H9 (cell line): ENCODE data around the gene IL1R2. TPM values are rescaled to one million over a fixed set of nuclear protein-coding genes. Genes with fewer than 3 reads are reported as not detected.

ENCODE experiments used
- DNase-seq: peaks from one replicate; pipeline ENCODE4 v3.0.0-alpha.2; 2017
- H2AFZ ChIP-seq: one replicate; pipeline ENCODE4 v1.6.1; 2013; ENCODE audit warnings: mild to moderate bottlenecking, low read length, control low read depth, moderate library complexity
- H2AK5ac ChIP-seq: 2 replicates; pipeline ENCODE4 v1.6.1; 2013; ENCODE audit warnings: low read length, control low read depth, mixed read lengths; ENCODE audit not compliant: insufficient read length
- H2BK120ac ChIP-seq: one replicate; pipeline ENCODE4 v1.6.1; 2013; ENCODE audit warnings: low read depth, mild to moderate bottlenecking, low read length, control low read depth, inconsistent platforms; ENCODE audit not compliant: poor library complexity, severe bottlenecking
- H2BK12ac ChIP-seq: 2 replicates; pipeline ENCODE4 v1.6.1; 2013; ENCODE audit warnings: low read length, control low read depth, mixed read lengths, low read depth; ENCODE audit not compliant: insufficient read length
- H2BK15ac ChIP-seq: 2 replicates; pipeline ENCODE4 v1.6.1; 2013; ENCODE audit warnings: low read depth, low read length, control low read depth
- H2BK20ac ChIP-seq: one replicate; pipeline ENCODE4 v1.6.1; 2013; ENCODE audit warnings: low read depth, mild to moderate bottlenecking, low read length, control low read depth, inconsistent platforms; ENCODE audit not compliant: poor library complexity, severe bottlenecking
- H2BK5ac ChIP-seq: 2 replicates; pipeline ENCODE4 v1.6.1; 2013; ENCODE audit warnings: low read length, control low read depth, mixed read lengths; ENCODE audit not compliant: insufficient read length
- H3K14ac ChIP-seq: 2 replicates; pipeline ENCODE4 v1.6.1; 2013; ENCODE audit warnings: low read length, control low read depth; ENCODE audit not compliant: insufficient read depth
- H3K18ac ChIP-seq: 2 replicates; pipeline ENCODE4 v1.6.1; 2013; ENCODE audit warnings: low read depth, mild to moderate bottlenecking, mixed read lengths, low read length, control low read depth; ENCODE audit not compliant: insufficient read length
- H3K23ac ChIP-seq: 2 replicates; pipeline ENCODE4 v1.6.1; 2013; ENCODE audit warnings: low read length, control low read depth, mixed read lengths, low read depth; ENCODE audit not compliant: insufficient read length
- H3K23me2 ChIP-seq: 2 replicates; pipeline ENCODE4 v1.6.1; 2013; ENCODE audit warnings: low read depth, mild to moderate bottlenecking, mixed read lengths, low read length, control low read depth; ENCODE audit not compliant: insufficient read length, poor library complexity, severe bottlenecking
- H3K27ac ChIP-seq: 2 replicates; pipeline ENCODE4 v1.5.1; 2013; ENCODE audit warnings: low read length, control low read depth, mixed read lengths, low read depth; ENCODE audit not compliant: insufficient read length
- H3K27me3 ChIP-seq: 2 replicates; pipeline ENCODE4 v1.6.1; 2013; ENCODE audit warnings: low read length, control low read depth, inconsistent platforms; ENCODE audit not compliant: insufficient read depth
- H3K4ac ChIP-seq: 2 replicates; pipeline ENCODE4 v1.6.1; 2013; ENCODE audit warnings: low read depth, mild to moderate bottlenecking, control low read depth, inconsistent platforms, low read length, moderate library complexity
- H3K4me1 ChIP-seq: 2 replicates; pipeline ENCODE4 v1.6.1; 2013; ENCODE audit warnings: low read length, control low read depth, inconsistent platforms; ENCODE audit not compliant: insufficient read depth
- H3K4me2 ChIP-seq: 2 replicates; pipeline ENCODE4 v1.6.1; 2013; ENCODE audit warnings: low read length, control low read depth, mixed read lengths; ENCODE audit not compliant: insufficient read length, insufficient read depth
- H3K56ac ChIP-seq: 2 replicates; pipeline ENCODE4 v1.6.1; 2013; ENCODE audit warnings: low read depth, mild to moderate bottlenecking, mixed read lengths, low read length, control low read depth; ENCODE audit not compliant: insufficient read length
- H3K79me1 ChIP-seq: 2 replicates; pipeline ENCODE4 v1.6.1; 2013; ENCODE audit warnings: low read depth, mild to moderate bottlenecking, moderate library complexity, low read length, control low read depth, inconsistent platforms; ENCODE audit not compliant: insufficient read depth, poor library complexity, severe bottlenecking
- H3K79me2 ChIP-seq: 2 replicates; pipeline ENCODE4 v1.6.1; 2013; ENCODE audit warnings: low read length, control low read depth, inconsistent platforms; ENCODE audit not compliant: insufficient read depth
- H3K9ac ChIP-seq: 2 replicates; pipeline ENCODE4 v1.6.1; 2013; ENCODE audit warnings: low read length, control low read depth, mixed read lengths; ENCODE audit not compliant: insufficient read length; ENCODE audit errors: extremely low read depth
- H3K9me3 ChIP-seq: one replicate; pipeline ENCODE4 v1.6.1; 2013; ENCODE audit warnings: low read depth, low read length, inconsistent platforms; ENCODE audit not compliant: control insufficient read depth
- H3T11ph ChIP-seq: one replicate; pipeline ENCODE4 v1.6.1; 2013; ENCODE audit warnings: mild to moderate bottlenecking, low read length, control low read depth, inconsistent platforms
- H4K20me1 ChIP-seq: one replicate; pipeline ENCODE4 v1.6.1; 2013; ENCODE audit not compliant: control insufficient read depth, insufficient read length, insufficient read depth
- H4K5ac ChIP-seq: 2 replicates; pipeline ENCODE4 v1.6.1; 2013; ENCODE audit warnings: low read depth, mild to moderate bottlenecking, mixed read lengths, low read length, control low read depth; ENCODE audit not compliant: insufficient read length
- H4K8ac ChIP-seq: replicated peaks from 2 replicates; pipeline ENCODE4 v1.6.1; 2013; ENCODE audit warnings: low read length, control low read depth, mixed read lengths, low read depth; ENCODE audit not compliant: insufficient read length
- H4K91ac ChIP-seq: 2 replicates; pipeline ENCODE4 v1.6.1; 2013; ENCODE audit warnings: low read depth, mild to moderate bottlenecking, moderate library complexity, mixed read lengths, low read length, control low read depth; ENCODE audit not compliant: insufficient read length
- H3K27ac Mint-ChIP-seq, 3 experiments: 2 replicates in 2 of 3; 3 replicates in 1 of 3; pipeline ENCODE4 v1.8.0; 2020 to 2021; ENCODE audit warnings: mixed read lengths in 3 of 3, mild to moderate bottlenecking in 1 of 3, moderate library complexity in 1 of 3
- H3K27me3 Mint-ChIP-seq: 2 replicates; pipeline ENCODE4 v1.8.0; 2021; ENCODE audit warnings: low read depth, mild to moderate bottlenecking, moderate library complexity, mixed read lengths
- H3K36me3 Mint-ChIP-seq, 3 experiments: 2 replicates in 2 of 3; 3 replicates in 1 of 3; pipeline ENCODE4 v1.8.0; 2020 to 2021; ENCODE audit warnings: low read depth in 3 of 3, mixed read lengths in 3 of 3; ENCODE audit not compliant: insufficient read depth in 1 of 3
- H3K4me1 Mint-ChIP-seq, 2 experiments: 2 replicates each; pipeline ENCODE4 v1.8.0; 2020; ENCODE audit warnings: mixed read lengths in 2 of 2
- H3K4me3 Mint-ChIP-seq, 2 experiments: 2 replicates in 1 of 2; 3 replicates in 1 of 2; pipeline ENCODE4 v1.8.0; 2020 to 2021; ENCODE audit warnings: mild to moderate bottlenecking in 2 of 2, mixed read lengths in 2 of 2, moderate library complexity in 1 of 2
- H3K9me3 Mint-ChIP-seq, 2 experiments: 2 replicates in 1 of 2; 3 replicates in 1 of 2; pipeline ENCODE4 v1.8.0; 2020; ENCODE audit warnings: mild to moderate bottlenecking in 2 of 2, mixed read lengths in 2 of 2, moderate library complexity in 1 of 2
- WGBS: extraction: QIAGEN DNeasy Blood & Tissue Kit; methylation state at CpG from one replicate; pipeline ENCODE4 v1.1.7; 2013; ENCODE audit warnings: missing lambda C conversion rate, low lambda C conversion rate, mixed read lengths; ENCODE audit not compliant: insufficient read length; ENCODE audit errors: extremely low coverage; 5-methylcytosine and 5-hydroxymethylcytosine counted together
- total RNA-seq: library from RNA; stranded (reverse); gene quantifications from 2 replicates; pipeline ENCODE4 v1.2.1, GENCODE V29; 2021
- TF ChIP-seq, protein P1 (sequence below): fragments of 200-600 bp; sonication (generic); conservative IDR thresholded peaks from 3 replicates; pipeline ENCODE4 v1.8.0; 2021; ENCODE audit warnings: antibody characterized with exemption, mild to moderate bottlenecking

IL1R2 gene
- total RNA-seq, 1 experiment from 2014 or later, result not detected

GRCh38 chr2:102000012-102000411 lies 8.3 kb downstream of the IL1R2 start:
- H2AFZ ChIP-seq, result no peak overlapping the region
- Mint-ChIP-seq H3K4me1 (no peaks in the 10 kb centered on the region; a peak in 1 of 4 replicates), H3K4me3 (no peak overlapping the region), H3K27me3 (peaks cover 4% of the 10 kb centered on the region), H3K36me3 (no peaks in the 10 kb centered on the region), H3K9me3 (no peaks in the 10 kb centered on the region), H3K27ac (no peak overlapping the region)
- no peaks in the 10 kb centered on the region for H3K27me3 ChIP-seq
- no peak overlapping the region for H3K14ac ChIP-seq
- no peak overlapping the region for H4K8ac ChIP-seq
- H4K20me1 ChIP-seq, result no peaks in the 10 kb centered on the region
- H3T11ph ChIP-seq, result no peak overlapping the region
- no peak overlapping the region for H3K4ac ChIP-seq
- H3K9ac ChIP-seq, result no peak overlapping the region
- no peaks in the 10 kb centered on the region for H3K23me2 ChIP-seq
- no peaks in the 10 kb centered on the region for H3K79me2 ChIP-seq
- no peak overlapping the region for H2BK20ac ChIP-seq
- no CpG with 5 or more reads among the region's 6 CpGs for WGBS
- H3K56ac ChIP-seq, result no peak overlapping the region
- H3K23ac ChIP-seq, result no peak overlapping the region
- H3K4me2 ChIP-seq, result no peak overlapping the region
- H4K91ac ChIP-seq, result no peak overlapping the region
- H3K9me3 ChIP-seq, result no peaks in the 10 kb centered on the region
- H2BK5ac ChIP-seq, result no peak overlapping the region
- H4K5ac ChIP-seq, result no peak overlapping the region
- DNase-seq, result no peak
- H3K79me1 ChIP-seq, result no peaks in the 10 kb centered on the region
- no peak overlapping the region for H2BK12ac ChIP-seq
- H2AK5ac ChIP-seq, result no peak overlapping the region
- no peak overlapping the region for H2BK120ac ChIP-seq
- no peak overlapping the region for H2BK15ac ChIP-seq
- H3K4me1 ChIP-seq, result no peaks in the 10 kb centered on the region
- H3K18ac ChIP-seq, result no peak overlapping the region
- TF ChIP-seq, protein P1, sequence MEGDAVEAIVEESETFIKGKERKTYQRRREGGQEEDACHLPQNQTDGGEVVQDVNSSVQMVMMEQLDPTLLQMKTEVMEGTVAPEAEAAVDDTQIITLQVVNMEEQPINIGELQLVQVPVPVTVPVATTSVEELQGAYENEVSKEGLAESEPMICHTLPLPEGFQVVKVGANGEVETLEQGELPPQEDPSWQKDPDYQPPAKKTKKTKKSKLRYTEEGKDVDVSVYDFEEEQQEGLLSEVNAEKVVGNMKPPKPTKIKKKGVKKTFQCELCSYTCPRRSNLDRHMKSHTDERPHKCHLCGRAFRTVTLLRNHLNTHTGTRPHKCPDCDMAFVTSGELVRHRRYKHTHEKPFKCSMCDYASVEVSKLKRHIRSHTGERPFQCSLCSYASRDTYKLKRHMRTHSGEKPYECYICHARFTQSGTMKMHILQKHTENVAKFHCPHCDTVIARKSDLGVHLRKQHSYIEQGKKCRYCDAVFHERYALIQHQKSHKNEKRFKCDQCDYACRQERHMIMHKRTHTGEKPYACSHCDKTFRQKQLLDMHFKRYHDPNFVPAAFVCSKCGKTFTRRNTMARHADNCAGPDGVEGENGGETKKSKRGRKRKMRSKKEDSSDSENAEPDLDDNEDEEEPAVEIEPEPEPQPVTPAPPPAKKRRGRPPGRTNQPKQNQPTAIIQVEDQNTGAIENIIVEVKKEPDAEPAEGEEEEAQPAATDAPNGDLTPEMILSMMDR, result no peak
- no peak overlapping the region for H3K27ac ChIP-seq
